Mesenchymal stem cell (in vitro differentiated cells and primary cell): ENCODE measurements around the gene CYBA.

Source experiments
- DNase-seq: peaks from one replicate; pipeline ENCODE4 v3.0.0-alpha.2; 2013
- H2AFZ ChIP-seq: one replicate; pipeline ENCODE4 v1.6.1; 2013; ENCODE audit warnings: low read depth, mild to moderate bottlenecking, control low read depth, inconsistent platforms, low read length, moderate library complexity
- H2AK5ac ChIP-seq: 2 replicates; pipeline ENCODE4 v1.6.1; 2013; ENCODE audit warnings: low read length, moderate library complexity, mild to moderate bottlenecking, inconsistent platforms; ENCODE audit not compliant: severe bottlenecking
- H2BK120ac ChIP-seq: one replicate; pipeline ENCODE4 v1.6.1; 2013; ENCODE audit warnings: low read depth, mild to moderate bottlenecking, inconsistent platforms, low read length, moderate library complexity
- H2BK12ac ChIP-seq, 2 experiments: one replicate each; pipeline ENCODE4 v1.6.1; 2013; ENCODE audit warnings: inconsistent platforms in 2 of 2, low read length in 2 of 2, mild to moderate bottlenecking in 2 of 2, moderate library complexity in 2 of 2, control low read depth in 1 of 2
- H2BK15ac ChIP-seq: one replicate; pipeline ENCODE4 v1.6.1; 2013; ENCODE audit warnings: mild to moderate bottlenecking, low read depth, inconsistent platforms; ENCODE audit not compliant: poor library complexity, severe bottlenecking
- H2BK5ac ChIP-seq: 2 replicates; pipeline ENCODE4 v1.6.1; 2013; ENCODE audit warnings: low read depth, mild to moderate bottlenecking, low read length, control low read depth, inconsistent platforms; ENCODE audit not compliant: poor library complexity, severe bottlenecking
- H3K14ac ChIP-seq, 2 experiments: one replicate each; pipeline ENCODE4 v1.6.1; 2013; ENCODE audit warnings: inconsistent platforms in 2 of 2, low read length in 2 of 2, control low read depth in 1 of 2, mild to moderate bottlenecking in 1 of 2, moderate library complexity in 1 of 2
- H3K18ac ChIP-seq, 2 experiments: one replicate each; pipeline ENCODE4 v1.6.1; 2013; ENCODE audit warnings: inconsistent platforms in 2 of 2, low read length in 2 of 2, control low read depth in 1 of 2, low read depth in 1 of 2, mild to moderate bottlenecking in 1 of 2
- H3K23ac ChIP-seq, 2 experiments: one replicate each; pipeline ENCODE4 v1.6.1; 2013; ENCODE audit warnings: inconsistent platforms in 2 of 2, low read length in 2 of 2, mild to moderate bottlenecking in 2 of 2, moderate library complexity in 2 of 2, control low read depth in 1 of 2
- H3K27ac ChIP-seq: 2 replicates; pipeline ENCODE4 v1.5.1; 2013; ENCODE audit warnings: mild to moderate bottlenecking, moderate library complexity, low read length, control low read depth, inconsistent platforms; ENCODE audit not compliant: poor library complexity, severe bottlenecking
- H3K27me3 ChIP-seq, 2 experiments: 2 replicates each; pipeline versions ENCODE4 v1.6.1 to v1.7.0; 2013; ENCODE audit warnings: low read length in 2 of 2, mild to moderate bottlenecking in 2 of 2, moderate library complexity in 2 of 2, control low read depth in 1 of 2, inconsistent platforms in 1 of 2; ENCODE audit not compliant: control insufficient read depth in 1 of 2, insufficient read depth in 1 of 2
- H3K36me3 ChIP-seq, 2 experiments: 2 replicates each; pipeline versions ENCODE4 v1.6.1 to v1.7.0; 2013; ENCODE audit warnings: low read length in 2 of 2, control low read depth in 1 of 2, inconsistent platforms in 1 of 2, low read depth in 1 of 2, mild to moderate bottlenecking in 1 of 2; ENCODE audit not compliant: insufficient read depth in 2 of 2, control insufficient read depth in 1 of 2
- H3K4ac ChIP-seq, 2 experiments: one replicate each; pipeline ENCODE4 v1.6.1; 2013; ENCODE audit warnings: inconsistent platforms in 2 of 2, low read length in 2 of 2, mild to moderate bottlenecking in 2 of 2, moderate library complexity in 2 of 2, control low read depth in 1 of 2, low read depth in 1 of 2
- H3K4me1 ChIP-seq: 2 replicates; pipeline ENCODE4 v1.6.1; 2013; ENCODE audit warnings: low read depth, low read length, control low read depth; ENCODE audit not compliant: control insufficient read depth, insufficient read depth
- H3K4me2 ChIP-seq: 2 replicates; pipeline ENCODE4 v1.6.1; 2013; ENCODE audit warnings: low read length, mild to moderate bottlenecking, inconsistent platforms; ENCODE audit not compliant: poor library complexity, severe bottlenecking
- H3K4me3 ChIP-seq, 2 experiments: 2 replicates each; pipeline versions ENCODE4 v1.5.1 to v1.7.0; 2013; ENCODE audit warnings: low read length in 2 of 2, mild to moderate bottlenecking in 2 of 2, control low read depth in 1 of 2, low read depth in 1 of 2; ENCODE audit not compliant: insufficient read depth in 1 of 2
- H3K79me1 ChIP-seq: replicated peaks from 2 replicates; pipeline ENCODE4 v1.6.1; 2013; ENCODE audit warnings: mild to moderate bottlenecking, control low read depth, low read length, inconsistent platforms; ENCODE audit not compliant: poor library complexity, severe bottlenecking
- H3K9ac ChIP-seq: 2 replicates; pipeline ENCODE4 v1.7.0; 2013; ENCODE audit warnings: mild to moderate bottlenecking, low read length, moderate library complexity
- H3K9me3 ChIP-seq: 2 replicates; pipeline ENCODE4 v1.7.0; 2013; ENCODE audit warnings: mild to moderate bottlenecking, low read length; ENCODE audit not compliant: control insufficient read depth
- H4K8ac ChIP-seq: one replicate; pipeline ENCODE4 v1.6.1; 2013; ENCODE audit warnings: inconsistent platforms, mild to moderate bottlenecking, low read length, moderate library complexity
- H4K91ac ChIP-seq: one replicate; pipeline ENCODE4 v1.6.1; 2013; ENCODE audit warnings: mild to moderate bottlenecking, low read length, inconsistent platforms
- WGBS: methylation state at CpG from one replicate; pipeline ENCODE4 v1.1.7; 2013; ENCODE audit warnings: mixed read lengths; 5-methylcytosine and 5-hydroxymethylcytosine counted together

The CYBA gene

DNA sequence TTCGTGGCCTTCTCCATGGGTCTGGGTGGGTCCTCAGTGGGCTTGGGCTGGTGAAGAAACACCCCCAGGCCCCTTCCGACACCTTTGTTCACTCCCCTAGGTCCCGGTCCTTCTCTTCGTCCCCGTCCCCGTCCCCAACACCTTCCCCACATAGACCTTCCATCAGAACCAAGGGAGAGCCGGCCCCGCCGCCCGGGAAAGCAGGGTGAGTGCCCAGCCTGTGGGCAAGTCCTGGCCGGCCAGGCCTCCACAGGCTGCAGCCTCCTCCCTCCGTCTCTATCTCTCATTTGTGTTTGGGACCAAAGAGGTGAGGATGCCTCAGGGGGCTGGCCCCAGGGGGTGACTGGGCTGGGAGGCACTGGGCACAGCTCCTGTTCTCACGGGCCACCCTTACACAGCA lies 27.0 kb downstream of the CYBA start:
- no peak overlapping the region for H3K4ac ChIP-seq
- H2BK120ac ChIP-seq, result no peak overlapping the region
- no peak overlapping the region for H3K27ac ChIP-seq
- H2AFZ ChIP-seq, result no peak overlapping the region
- no peak overlapping the region for H3K23ac ChIP-seq
- H3K14ac ChIP-seq, result no peak overlapping the region
- H2AK5ac ChIP-seq, result no peak overlapping the region
- peaks cover 71 to 78% of the 10 kb centered on the region in 2 experiments for H3K36me3 ChIP-seq
- no peak overlapping the region for H2BK15ac ChIP-seq
- H3K4me3 ChIP-seq, result peak overlapping the region in 1 of 2 experiments; percentile 5
- H4K91ac ChIP-seq, result no peak overlapping the region
- H3K4me1 ChIP-seq, result peaks cover 10% of the 10 kb centered on the region
- no peaks in the 10 kb centered on the region for H3K27me3 ChIP-seq
- H4K8ac ChIP-seq, result no peak overlapping the region
- no peak overlapping the region for H3K4me2 ChIP-seq
- 98% methylated on average over 11 of the region's 13 CpGs for WGBS
- H3K18ac ChIP-seq, result no peak overlapping the region
- DNase-seq, result no peak
- H3K9ac ChIP-seq, result no peak overlapping the region
- H3K9me3 ChIP-seq, result no peaks in the 10 kb centered on the region
- no peak overlapping the region for H2BK5ac ChIP-seq
- no peak overlapping the region for H2BK12ac ChIP-seq
- H3K79me1 ChIP-seq, result peaks cover 22% of the 10 kb centered on the region

DNA sequence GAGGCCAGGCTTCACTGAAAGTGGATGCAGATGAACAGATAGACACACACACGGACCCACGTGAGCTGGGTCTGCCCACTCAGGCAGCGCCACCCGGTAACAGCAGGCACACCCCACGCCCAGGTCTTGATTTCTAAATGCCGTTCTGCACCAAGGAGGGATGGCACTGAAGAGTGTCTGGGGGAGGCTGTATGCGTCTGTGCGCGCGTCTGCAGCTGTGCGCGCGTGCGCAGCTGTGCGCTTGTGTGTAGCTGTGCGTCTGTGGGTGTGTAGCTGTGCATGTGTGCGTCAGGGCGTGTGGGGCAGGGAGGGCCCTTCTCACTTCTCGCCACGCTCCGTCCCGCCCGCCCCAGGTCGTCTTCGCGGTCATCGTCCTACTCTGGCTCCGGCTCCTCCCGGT lies 28.0 kb downstream of the CYBA start:
- peaks cover 31% of the 10 kb centered on the region for H3K79me1 ChIP-seq
- H3K36me3 ChIP-seq, result peaks cover 70 to 78% of the 10 kb centered on the region in 2 experiments
- H3K4me1 ChIP-seq, result peaks cover 15% of the 10 kb centered on the region
- H2AK5ac ChIP-seq, result no peak overlapping the region
- no peak overlapping the region for H2BK5ac ChIP-seq
- H3K27me3 ChIP-seq, result no peaks in the 10 kb centered on the region
- H3K27ac ChIP-seq, result no peak overlapping the region
- H3K9ac ChIP-seq, result no peak overlapping the region
- H4K8ac ChIP-seq, result no peak overlapping the region
- H4K91ac ChIP-seq, result no peak overlapping the region
- H3K9me3 ChIP-seq, result no peaks in the 10 kb centered on the region
- H2BK12ac ChIP-seq, result no peak overlapping the region
- no peak overlapping the region for H3K4me2 ChIP-seq
- H3K23ac ChIP-seq, result no peak overlapping the region
- H2BK120ac ChIP-seq, result no peak overlapping the region
- no peak overlapping the region for H2BK15ac ChIP-seq
- no peak for DNase-seq
- WGBS, result 99% methylated on average over 29 of the region's 29 CpGs
- H3K18ac ChIP-seq, result no peak overlapping the region
- H2AFZ ChIP-seq, result no peak overlapping the region
- no peak overlapping the region for H3K14ac ChIP-seq
- H3K4me3 ChIP-seq, result no peak overlapping the region
- no peak overlapping the region for H3K4ac ChIP-seq

DNA sequence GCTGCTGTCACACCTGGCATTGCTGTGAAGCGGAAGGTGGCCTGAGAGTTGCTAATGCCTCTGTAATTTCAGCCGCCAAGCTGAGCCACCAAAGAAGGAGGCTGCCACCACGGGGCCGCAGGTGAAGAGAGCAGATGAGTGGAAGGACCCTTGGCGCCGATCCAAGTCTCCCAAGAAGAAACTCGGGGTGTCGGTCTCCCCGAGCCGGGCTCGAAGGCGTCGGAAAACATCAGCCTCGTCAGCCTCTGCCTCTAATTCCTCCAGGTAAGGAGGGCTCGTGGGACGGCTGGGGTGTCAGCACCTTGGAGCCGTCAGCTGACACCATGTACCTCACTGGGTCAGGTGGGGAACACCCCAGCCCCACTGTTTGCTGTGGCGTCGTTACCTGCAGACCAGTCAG lies 28.7 kb downstream of the CYBA start:
- Histone ChIP-seq H4K8ac (no peak overlapping the region), H3K79me1 (peaks cover 35% of the 10 kb centered on the region), H3K14ac (no peak overlapping the region), H3K36me3 (peaks cover 64 to 77% of the 10 kb centered on the region in 2 experiments), H2BK5ac (no peak overlapping the region), H3K18ac (no peak overlapping the region), H2AK5ac (no peak overlapping the region), H3K4me1 (peaks cover 15% of the 10 kb centered on the region), H2AFZ (no peak overlapping the region), H3K23ac (no peak overlapping the region), H4K91ac (no peak overlapping the region), H3K9ac (no peak overlapping the region), H3K4me2 (no peak overlapping the region), H3K4me3 (no peak overlapping the region), H3K9me3 (no peaks in the 10 kb centered on the region), H3K27ac (no peak overlapping the region), H3K4ac (no peak overlapping the region), H3K27me3 (no peaks in the 10 kb centered on the region), H2BK12ac (no peak overlapping the region), H2BK15ac (no peak overlapping the region), H2BK120ac (no peak overlapping the region)
- no peak for DNase-seq
- 97% methylated on average over 19 of the region's 19 CpGs for WGBS

DNA sequence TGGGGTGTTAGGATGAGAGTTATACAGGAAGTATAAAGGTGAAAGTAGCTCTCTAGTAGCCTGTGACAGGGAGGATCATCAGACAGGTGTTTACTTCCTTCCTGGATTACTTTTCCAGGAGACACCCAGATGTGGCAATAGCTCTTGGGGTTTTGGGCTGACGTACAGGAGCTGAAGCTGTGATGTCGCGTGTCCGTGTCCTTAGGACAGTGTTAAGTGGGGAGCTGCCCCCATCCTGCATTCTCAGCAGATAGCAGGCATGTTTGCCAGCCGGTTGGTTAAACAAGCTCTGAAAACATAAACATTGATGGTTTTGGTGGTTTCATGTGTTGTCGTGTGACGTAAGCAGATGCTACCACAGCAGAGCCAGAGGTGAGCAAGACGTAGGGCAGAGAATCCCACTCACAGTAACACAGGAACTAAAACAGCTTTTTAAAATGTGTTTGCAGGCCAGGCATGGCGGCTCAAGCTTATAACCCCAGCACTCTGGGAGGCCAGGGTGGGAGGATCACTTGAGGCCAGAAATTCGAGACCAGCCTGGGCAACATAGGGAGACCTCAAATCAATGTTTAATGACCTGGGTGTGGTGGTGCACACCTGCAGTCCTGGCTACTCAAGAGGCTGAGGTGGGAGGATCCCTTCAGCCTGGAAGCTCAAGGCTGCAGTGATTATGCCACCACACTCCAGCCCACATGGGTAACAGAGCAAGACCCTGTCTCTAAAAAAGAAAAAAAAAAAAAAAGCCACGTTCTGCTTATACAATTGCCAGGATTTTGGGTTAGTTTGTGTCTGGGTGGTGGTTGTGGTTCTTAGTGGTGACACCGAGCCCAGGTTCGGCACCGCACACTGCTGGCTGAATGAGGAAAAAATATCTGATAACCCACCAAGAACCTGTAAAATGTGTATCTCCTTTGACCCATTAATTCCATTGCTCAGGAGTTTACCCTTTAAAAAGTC lies 30.7 kb downstream of the CYBA start:
- H3K18ac ChIP-seq, result peak overlapping the region in 1 of 2 experiments; percentile 25
- H3K36me3 ChIP-seq, result peaks cover 54 to 85% of the 10 kb centered on the region in 2 experiments

More for the DNA sequence above, 30.7 kb downstream of the CYBA start:
- Histone ChIP-seq H4K91ac (no peak overlapping the region), H2BK5ac (no peak overlapping the region), H3K4me2 (no peak overlapping the region), H3K9ac (no peak overlapping the region), H3K27ac (no peak overlapping the region), H3K14ac (no peak overlapping the region), H3K4me3 (no peak overlapping the region), H2BK120ac (no peak overlapping the region), H3K27me3 (no peaks in the 10 kb centered on the region), H3K23ac (no peak overlapping the region), H2AFZ (no peak overlapping the region), H2BK15ac (no peak overlapping the region), H3K79me1 (peaks cover 52% of the 10 kb centered on the region), H3K4me1 (peaks cover 15% of the 10 kb centered on the region), H3K9me3 (no peaks in the 10 kb centered on the region), H3K4ac (peak overlapping the region in 1 of 2 experiments; percentile 29), H2BK12ac (peak overlapping the region in 1 of 2 experiments; percentile 23), H2AK5ac (no peak overlapping the region), H4K8ac (no peak overlapping the region)
- WGBS, result 47% methylated on average over 12 of the region's 14 CpGs
- peak; percentile 97 for DNase-seq
